Measurements from ENCODE around the gene ISG15.

ISG15 gene

DNA sequence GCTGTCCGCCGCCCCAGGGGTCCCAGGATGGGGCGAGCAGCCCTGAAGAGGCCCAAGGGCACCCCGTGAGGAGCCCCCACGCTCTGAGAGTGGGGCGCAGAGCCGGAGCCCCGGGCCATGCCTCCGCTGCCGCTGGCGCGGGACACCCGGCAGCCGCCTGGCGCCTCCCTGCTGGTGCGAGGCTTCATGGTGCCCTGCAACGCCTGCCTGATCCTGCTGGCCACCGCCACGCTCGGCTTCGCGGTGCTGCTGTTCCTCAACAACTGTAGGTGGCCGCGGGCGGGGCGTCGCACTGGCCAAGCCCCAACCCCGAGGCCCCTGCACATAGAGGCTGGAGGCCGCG, 21.1 kb downstream of the ISG15 start:
- no peak for DNase-seq (ENCODE audit: low read depth in 1 of 2, low spot score in 1 of 2)
- in situ Hi-C loops (cut with HindIII; ENCODE audit: low pct_unique_long_range_greater_than_20kb, low sequenced_read_pairs): no loop called here
- no peak for TF ChIP-seq JUND (IDR thresholded peaks at IDR 0.05; ENCODE audit: low read depth)

DNA sequence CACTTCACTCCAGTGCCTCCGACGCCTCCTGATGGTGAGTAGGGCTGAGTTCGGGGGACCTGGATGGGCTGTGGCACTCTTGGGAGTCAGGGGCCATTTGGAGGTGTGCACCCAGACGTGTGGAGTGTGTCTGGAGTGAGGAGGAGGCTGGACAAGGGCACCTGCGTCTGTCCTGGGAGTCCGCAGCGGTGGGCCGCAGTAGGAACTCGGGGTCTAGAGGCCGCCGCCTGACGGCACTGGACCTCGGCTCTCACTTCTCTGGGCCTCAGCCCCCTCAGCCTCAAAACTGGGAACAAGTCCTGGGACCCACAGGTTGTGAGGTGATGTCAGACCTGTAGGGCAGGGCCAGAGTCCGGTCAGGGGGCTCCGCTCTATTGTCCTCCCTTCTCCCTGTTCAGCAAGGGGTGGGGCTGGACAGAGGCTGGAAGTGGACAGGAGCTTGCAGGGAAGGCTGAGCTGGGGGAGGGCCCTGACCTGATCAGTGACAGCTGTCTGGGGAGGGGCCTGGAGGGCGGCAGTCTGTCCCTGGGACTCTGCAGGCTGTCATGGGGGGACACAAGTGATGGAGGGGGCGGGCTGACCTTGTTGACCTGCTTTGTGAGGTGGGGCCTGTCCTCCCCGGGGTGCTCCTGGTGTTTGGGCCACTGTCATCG, 22.1 kb downstream of the ISG15 start:
- in situ Hi-C loops (cut with HindIII; ENCODE audit: low pct_unique_long_range_greater_than_20kb, low sequenced_read_pairs): no loop called here
- TF ChIP-seq JUND (IDR thresholded peaks at IDR 0.05; ENCODE audit: low read depth): no peak
- DNase-seq (ENCODE audit: low read depth in 1 of 2, low spot score in 1 of 2): no peak

DNA sequence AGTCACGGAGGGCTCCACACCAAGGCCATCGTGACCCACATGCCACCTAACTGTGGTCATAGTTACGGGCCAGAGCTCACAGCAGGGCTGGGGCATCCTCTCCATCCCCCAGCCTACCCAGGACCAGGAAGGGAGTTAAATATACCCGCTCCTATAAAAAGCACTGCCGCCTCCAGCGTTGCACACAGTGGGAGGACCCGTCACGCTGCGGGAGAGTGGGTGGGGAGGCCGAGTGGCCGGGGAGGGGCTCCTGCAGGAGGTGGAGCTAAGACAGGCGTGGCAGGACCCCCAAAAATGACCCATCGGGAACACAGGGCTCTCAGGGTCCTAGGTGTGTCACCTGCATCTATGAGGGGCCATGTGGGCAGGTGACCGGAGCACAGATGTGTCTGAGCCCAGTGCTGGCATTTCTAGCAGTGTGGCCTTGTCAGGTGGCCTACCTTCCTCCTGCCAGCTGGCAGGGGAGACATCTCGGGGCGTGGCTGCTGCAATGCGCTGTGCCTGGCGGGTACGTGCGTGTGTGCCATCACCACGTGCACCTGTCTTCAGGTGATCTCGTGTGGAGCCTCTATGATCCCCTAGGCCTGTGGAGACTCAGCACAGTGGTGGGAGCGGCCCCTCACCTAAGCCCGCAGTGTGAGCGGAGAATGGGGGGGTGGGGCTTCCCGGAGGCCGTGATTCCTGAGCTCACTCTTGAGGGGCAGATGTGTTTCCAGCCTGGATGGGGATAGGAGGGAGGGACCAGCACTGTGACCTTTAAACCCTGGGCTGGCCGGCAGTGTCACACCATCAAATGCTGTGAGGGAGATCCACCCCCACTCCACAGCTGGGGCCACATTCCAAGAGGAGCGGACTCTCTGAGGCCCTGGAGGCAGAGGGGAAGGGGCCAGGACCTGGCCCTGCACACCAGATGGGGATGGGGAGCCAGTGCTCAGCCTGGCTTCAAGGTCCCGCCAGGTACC, 24.4 kb downstream of the ISG15 start:
- no peak for DNase-seq (ENCODE audit: low read depth in 1 of 2, low spot score in 1 of 2)
- TF ChIP-seq JUND (IDR thresholded peaks at IDR 0.05; ENCODE audit: low read depth): no peak
- in situ Hi-C loops (cut with HindIII; ENCODE audit: low pct_unique_long_range_greater_than_20kb, low sequenced_read_pairs): no loop called here

DNA sequence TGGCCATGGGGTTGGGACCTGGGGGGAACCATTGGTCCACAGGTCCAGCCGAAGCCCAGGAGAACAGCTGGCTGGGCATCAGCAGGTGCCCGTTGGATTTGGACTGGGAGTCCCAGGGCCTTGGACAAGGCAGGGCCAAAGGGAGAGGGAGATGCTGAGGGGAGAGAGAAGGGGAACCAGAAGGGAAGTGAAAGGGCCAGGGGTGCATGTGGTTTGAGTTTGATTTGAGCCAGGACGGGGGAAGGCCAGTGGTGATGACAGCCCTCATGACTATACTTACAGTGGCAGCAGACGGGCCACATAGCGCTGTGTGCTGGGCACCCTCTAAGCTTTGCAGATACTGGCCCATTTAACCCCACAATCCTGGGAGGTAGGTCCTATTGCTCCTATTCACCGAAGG, 25.4 kb downstream of the ISG15 start:
- in situ Hi-C loops (cut with HindIII; ENCODE audit: low pct_unique_long_range_greater_than_20kb, low sequenced_read_pairs): no loop called here
- no peak for DNase-seq (ENCODE audit: low read depth in 1 of 2, low spot score in 1 of 2)
- TF ChIP-seq JUND (IDR thresholded peaks at IDR 0.05; ENCODE audit: low read depth): no peak

DNA sequence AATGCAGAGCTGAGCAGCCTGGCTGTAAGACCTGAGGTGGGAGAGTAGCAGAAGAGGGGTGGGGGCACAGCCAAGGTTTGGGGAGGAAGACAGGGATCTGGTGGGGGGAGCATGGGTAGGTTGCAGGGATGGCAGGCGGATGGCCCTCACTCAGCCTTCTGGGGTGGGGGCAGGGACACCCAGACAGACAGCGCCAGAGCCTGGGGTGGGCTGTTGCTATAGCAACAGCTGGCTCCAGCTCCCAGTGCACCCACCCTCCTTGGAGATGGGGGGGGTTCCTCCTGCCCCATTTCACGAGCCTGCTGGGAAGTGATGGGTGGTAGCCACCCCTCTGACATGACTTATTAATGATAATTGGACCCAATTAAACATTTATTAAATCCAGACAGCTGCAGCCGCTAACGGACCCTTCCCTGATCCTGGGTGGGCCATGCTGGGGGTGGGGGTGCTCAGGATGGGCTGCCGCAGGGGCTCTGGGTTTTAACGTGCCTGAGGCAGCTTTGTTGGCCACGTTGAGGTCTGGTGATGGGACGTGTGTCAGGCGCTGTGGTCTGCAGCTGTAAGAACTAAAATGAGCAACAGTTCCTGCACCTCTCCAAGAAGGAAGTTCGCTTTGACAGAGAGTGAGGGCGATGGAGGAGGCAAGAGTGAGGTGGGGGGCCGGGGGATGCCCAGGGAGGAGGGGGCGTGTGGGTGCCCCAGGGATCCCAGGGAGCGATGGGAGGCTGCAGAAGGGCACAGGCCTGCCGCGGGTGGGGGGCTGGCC, 26.0 kb downstream of the ISG15 start:
- no peak for TF ChIP-seq JUND (IDR thresholded peaks at IDR 0.05; ENCODE audit: low read depth)
- no peak for DNase-seq (ENCODE audit: low read depth in 1 of 2, low spot score in 1 of 2)
- in situ Hi-C loops (cut with HindIII; ENCODE audit: low pct_unique_long_range_greater_than_20kb, low sequenced_read_pairs): no loop called here

DNA sequence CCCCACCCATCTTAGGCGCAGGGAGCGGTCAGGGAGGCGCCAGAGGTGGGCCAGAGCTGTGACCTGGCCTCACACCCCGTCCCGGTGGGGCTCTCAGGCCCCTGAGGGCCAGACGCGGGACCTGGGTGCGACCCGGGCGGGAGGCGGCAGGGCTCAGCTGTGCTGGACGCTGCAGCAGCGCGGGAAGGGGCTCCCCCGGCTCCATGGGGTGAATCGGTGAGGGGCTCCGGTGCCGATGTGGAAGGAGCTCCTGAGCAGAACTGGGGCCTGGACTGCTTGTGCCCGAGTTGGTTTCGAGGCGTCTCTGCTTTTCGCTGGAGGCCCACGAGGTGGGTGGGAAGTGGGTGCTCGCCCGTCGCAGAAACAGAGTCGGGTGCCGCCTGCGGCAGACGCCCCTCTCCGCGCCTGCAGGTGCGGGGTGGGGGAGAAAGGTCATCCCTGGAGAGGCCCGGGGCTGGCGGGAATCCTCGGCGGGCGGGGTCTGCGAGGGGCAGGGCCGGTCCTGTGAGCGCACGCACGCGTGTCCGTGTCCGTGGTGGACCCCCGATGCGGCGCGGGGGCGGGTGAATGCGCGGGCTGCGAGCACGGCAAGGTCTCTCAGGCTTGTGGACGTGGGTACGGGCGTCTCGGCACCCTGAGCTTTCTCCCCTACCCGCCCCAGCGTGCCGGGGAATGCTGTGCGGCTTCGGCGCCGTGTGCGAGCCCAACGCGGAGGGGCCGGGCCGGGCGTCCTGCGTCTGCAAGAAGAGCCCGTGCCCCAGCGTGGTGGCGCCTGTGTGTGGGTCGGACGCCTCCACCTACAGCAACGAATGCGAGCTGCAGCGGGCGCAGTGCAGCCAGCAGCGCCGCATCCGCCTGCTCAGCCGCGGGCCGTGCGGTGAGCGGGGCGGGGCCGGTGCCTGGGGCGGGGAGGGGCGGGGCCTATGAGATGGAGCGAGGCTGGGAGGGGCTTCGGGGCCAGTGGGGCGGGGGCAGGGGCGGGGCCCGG, 27.0 kb downstream of the ISG15 start:
- in situ Hi-C loops (cut with HindIII; ENCODE audit: low pct_unique_long_range_greater_than_20kb, low sequenced_read_pairs): no loop called here
- DNase-seq (ENCODE audit: low read depth in 1 of 2, low spot score in 1 of 2): peak; percentile 91 to 95
- no peak for TF ChIP-seq JUND (IDR thresholded peaks at IDR 0.05; ENCODE audit: low read depth)

DNA sequence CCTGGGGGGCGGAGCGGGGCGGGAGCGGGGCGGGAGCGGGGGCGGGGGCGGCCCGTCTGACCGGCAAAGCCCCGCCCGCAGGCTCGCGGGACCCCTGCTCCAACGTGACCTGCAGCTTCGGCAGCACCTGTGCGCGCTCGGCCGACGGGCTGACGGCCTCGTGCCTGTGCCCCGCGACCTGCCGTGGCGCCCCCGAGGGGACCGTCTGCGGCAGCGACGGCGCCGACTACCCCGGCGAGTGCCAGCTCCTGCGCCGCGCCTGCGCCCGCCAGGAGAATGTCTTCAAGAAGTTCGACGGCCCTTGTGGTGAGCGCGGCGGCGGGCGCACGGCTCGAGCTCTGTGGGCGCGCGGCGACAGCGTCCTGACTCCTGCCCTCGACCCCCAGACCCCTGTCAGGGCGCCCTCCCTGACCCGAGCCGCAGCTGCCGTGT, 27.8 kb downstream of the ISG15 start:
- no peak for DNase-seq (ENCODE audit: low read depth in 1 of 2, low spot score in 1 of 2)
- no peak for TF ChIP-seq JUND (IDR thresholded peaks at IDR 0.05; ENCODE audit: low read depth)
- in situ Hi-C loops (cut with HindIII; ENCODE audit: low pct_unique_long_range_greater_than_20kb, low sequenced_read_pairs): no loop called here

DNA sequence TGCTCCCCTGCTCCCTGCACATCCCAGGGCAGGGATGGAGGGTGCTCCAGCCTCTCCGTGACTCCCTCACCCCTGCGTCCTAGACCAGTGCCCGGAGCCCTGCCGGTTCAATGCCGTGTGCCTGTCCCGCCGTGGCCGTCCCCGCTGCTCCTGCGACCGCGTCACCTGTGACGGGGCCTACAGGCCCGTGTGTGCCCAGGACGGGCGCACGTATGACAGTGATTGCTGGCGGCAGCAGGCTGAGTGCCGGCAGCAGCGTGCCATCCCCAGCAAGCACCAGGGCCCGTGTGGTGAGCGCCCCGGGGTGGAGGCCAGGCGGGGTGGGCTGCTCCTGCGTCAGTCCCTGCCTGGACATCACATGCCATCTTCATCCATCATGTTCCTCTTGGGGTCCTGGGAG, 28.6 kb downstream of the ISG15 start:
- in situ Hi-C loops (cut with HindIII; ENCODE audit: low pct_unique_long_range_greater_than_20kb, low sequenced_read_pairs): no loop called here
- TF ChIP-seq JUND (IDR thresholded peaks at IDR 0.05; ENCODE audit: low read depth): no peak
- DNase-seq (ENCODE audit: low read depth in 1 of 2, low spot score in 1 of 2): no peak

DNA sequence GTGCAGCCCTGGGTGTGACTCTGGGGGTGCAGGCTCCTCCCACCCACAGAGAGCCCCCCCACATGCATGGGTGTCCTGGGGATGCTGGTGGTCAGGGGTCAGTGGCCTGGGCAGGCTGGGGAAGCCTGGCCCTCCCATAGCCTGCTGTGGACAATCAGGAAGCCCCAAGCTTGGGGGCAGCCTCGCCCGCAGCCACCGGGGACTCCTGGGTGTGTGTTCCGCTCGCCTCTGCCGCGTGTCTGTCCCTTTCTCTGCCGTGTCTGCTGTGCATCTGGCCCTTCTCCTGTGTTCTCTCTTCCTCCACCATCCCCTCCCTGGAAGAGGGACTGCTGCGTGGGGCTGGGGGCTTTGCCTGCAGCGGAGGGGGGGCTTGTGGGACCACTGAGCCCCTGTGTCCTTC, 29.5 kb downstream of the ISG15 start:
- no peak for DNase-seq (ENCODE audit: low read depth in 1 of 2, low spot score in 1 of 2)
- in situ Hi-C loops (cut with HindIII; ENCODE audit: low pct_unique_long_range_greater_than_20kb, low sequenced_read_pairs): no loop called here
- TF ChIP-seq JUND (IDR thresholded peaks at IDR 0.05; ENCODE audit: low read depth): no peak

DNA sequence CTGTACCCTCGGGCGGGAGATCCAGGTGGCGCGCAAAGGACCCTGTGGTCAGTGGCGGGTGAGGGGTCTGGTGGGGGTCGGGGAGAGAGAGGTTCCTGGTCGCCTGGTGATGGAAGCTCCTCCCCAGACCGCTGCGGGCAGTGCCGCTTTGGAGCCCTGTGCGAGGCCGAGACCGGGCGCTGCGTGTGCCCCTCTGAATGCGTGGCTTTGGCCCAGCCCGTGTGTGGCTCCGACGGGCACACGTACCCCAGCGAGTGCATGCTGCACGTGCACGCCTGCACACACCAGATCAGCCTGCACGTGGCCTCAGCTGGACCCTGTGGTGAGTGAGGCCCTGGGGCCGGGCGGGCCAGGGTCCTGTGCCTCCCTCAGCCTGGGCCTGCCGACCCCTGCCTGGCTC, 30.1 kb downstream of the ISG15 start:
- DNase-seq (ENCODE audit: low read depth in 1 of 2, low spot score in 1 of 2): no peak
- in situ Hi-C loops (cut with HindIII; ENCODE audit: low pct_unique_long_range_greater_than_20kb, low sequenced_read_pairs): no loop called here
- TF ChIP-seq JUND (IDR thresholded peaks at IDR 0.05; ENCODE audit: low read depth): no peak

DNA sequence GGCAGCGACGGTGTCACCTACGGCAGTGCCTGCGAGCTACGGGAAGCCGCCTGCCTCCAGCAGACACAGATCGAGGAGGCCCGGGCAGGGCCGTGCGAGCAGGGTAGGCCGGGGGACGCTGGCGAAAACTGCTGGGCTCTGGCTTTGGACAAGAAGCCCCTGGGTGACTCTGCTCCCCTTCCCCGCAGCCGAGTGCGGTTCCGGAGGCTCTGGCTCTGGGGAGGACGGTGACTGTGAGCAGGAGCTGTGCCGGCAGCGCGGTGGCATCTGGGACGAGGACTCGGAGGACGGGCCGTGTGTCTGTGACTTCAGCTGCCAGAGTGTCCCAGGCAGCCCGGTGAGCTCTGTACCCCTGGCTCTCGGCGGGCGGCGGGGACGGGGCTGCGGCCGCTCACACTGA, 30.6 kb downstream of the ISG15 start:
- TF ChIP-seq JUND (IDR thresholded peaks at IDR 0.05; ENCODE audit: low read depth): no peak
- DNase-seq (ENCODE audit: low read depth in 1 of 2, low spot score in 1 of 2): no peak
- in situ Hi-C loops (cut with HindIII; ENCODE audit: low pct_unique_long_range_greater_than_20kb, low sequenced_read_pairs): no loop called here

All from T47D (cell line).